Lower leg skin (tissue), 3 donors: ENCODE data around the gene RPP38.

Experiments
- CTCF ChIP-seq, 3 donors: fragments of 450-650 bp; IDR thresholded peaks; one replicate each; pipeline ENCODE4 v1.5.1; 2016; ENCODE audit warnings: antibody characterized with exemption in 3 of 3, mild to moderate bottlenecking in 3 of 3, moderate library complexity in 2 of 3
- POLR2A ChIP-seq, 2 donors: fragments of 450-650 bp; IDR thresholded peaks; one replicate each; pipeline ENCODE4 v1.6.1; 2016 to 2017; ENCODE audit warnings: antibody characterized with exemption in 2 of 2, mild to moderate bottlenecking in 1 of 2, moderate library complexity in 1 of 2

GRCh38 chr10:15112657-15113056 is 15.5 kb downstream of the RPP38 start:
- TF ChIP-seq CTCF (IDR thresholded peaks at IDR 0.05) (no peak), POLR2A (IDR thresholded peaks at IDR 0.05) (no peak)
